Pancreas (tissue), 10 donors: ENCODE data around the gene KRTAP5-4. TPM values are rescaled to one million over a fixed set of nuclear protein-coding genes. Genes with fewer than 3 reads are reported as not detected.
A peak's percentile ranks its signal among the peaks of the same experiment; 100 is the strongest.

ENCODE experiments used
- ATAC-seq, 4 donors: fragments of 200-7000 bp; cut with Tn5 transposase; one replicate each; pipeline versions ENCODE4 v1.8.0 to v1.9.1; 2020; ENCODE audit warnings: mild to moderate bottlenecking in 4 of 4, moderate library complexity in 4 of 4
- DNase-seq, 6 donors: peaks; one replicate each; pipeline ENCODE4 v3.0.0-alpha.2; 2020
- FAIRE-seq: peaks from 2 replicates; lab custom pipeline; 2012; peaks lifted over from hg19 to GRCh38; lab: Jason Lieb, UNC
- H3K27ac ChIP-seq, 4 donors: fragments of 200-600 bp; sonication (generic); 1 replicate in 3 of 4; 2 replicates in 1 of 4; pipeline versions ENCODE4 v1.5.0 to v1.8.0; 2020
- H3K27me3 ChIP-seq, 4 donors: fragments of 200-600 bp; one replicate each; pipeline ENCODE4 v1.8.0; 2021
- H3K36me3 ChIP-seq, 3 donors: fragments of 200-600 bp; sonication (generic) in 1 of 3; one replicate each; pipeline versions ENCODE4 v1.5.0 to v1.8.0; 2020 to 2021
- H3K4me1 ChIP-seq, 3 donors: fragments of 200-600 bp; one replicate each; pipeline ENCODE4 v1.8.0; 2021
- H3K4me3 ChIP-seq, 4 donors: fragments of 200-600 bp; sonication (generic) in 2 of 4; one replicate each; pipeline versions ENCODE4 v1.5.0 to v1.8.0; 2020 to 2021
- H3K9me3 ChIP-seq, 4 donors: fragments of 200-600 bp; one replicate each; pipeline ENCODE4 v1.8.0; 2021
- CTCF ChIP-seq, 4 donors: fragments of 200-600 bp; sonication (generic) in 3 of 4; IDR thresholded peaks; one replicate each; pipeline versions ENCODE4 v1.5.0 to v1.8.0; 2021; ENCODE audit warnings: antibody characterized with exemption in 4 of 4
- WGBS, 2 donors: extraction: QIAGEN DNeasy Blood & Tissue Kit; methylation state at CpG; one replicate each; pipeline ENCODE4 v1.1.7; 2013; 5-methylcytosine and 5-hydroxymethylcytosine counted together
- intact Hi-C, 3 donors: fragments of 100-400 bp; cut with DNase I; formaldehyde crosslinking; loops; one replicate each; pipeline versions ENCODE4 v1.11.1 to v1.14.2; 2022
- polyA plus RNA-seq, 2 donors: library from polyadenylated mRNA; stranded (reverse); fragments of 200-250 nt; gene quantifications; one replicate each; pipeline ENCODE4 v1.2.3, GENCODE V29; 2013
- total RNA-seq, 6 donors: library from RNA; stranded (reverse); fragmentation: NEBNext Ultra II Directional in 4 of 6; extraction: Animal tissue kit (Norgen Biotek cat#: 25700) in 4 of 6; gene quantifications; one replicate each; pipeline versions ENCODE4 v1.2.1 to v1.2.4, GENCODE V29; 2021 to 2023
- donor health status: healthy with polysubstance abuse.
- donor health status: DM: no; HTN: no; CAD: no; lungs with moderate emphysema.
- donor health status: DM: no; HTN: no; CAD: no.
- donor health status: control.
- donor health status: control.
- donor health status: Bipolar disorder and iron deficiency.
- donor health status: DM: yes; HTN: yes; CAD: no.
- donor health status: DM: no; HTN: no; CAD: no.
- donor health status: DM: no; HTN: no; CAD: no.
- donor health status: DM: yes; HTN: yes; CAD: no.

KRTAP5-4 gene
- total and polyA plus RNA-seq, 8 donors: not detected

- DNase-seq: no peak
These were observed 8.3 kb upstream of the KRTAP5-4 start for GRCh38 chr11:1630271-1630670.

GRCh38 chr11:1629326-1630185, 7.6 kb upstream of the KRTAP5-4 start, which contains the start of gene KRTAP5-5:
Gene KRTAP5-5 (plus strand): TSS chr11:1629775. CDS start chr11:1629841, 66 bp downstream.
- no peak for TF ChIP-seq CTCF (IDR thresholded peaks at IDR 0.05)
- Histone ChIP-seq H3K9me3 (no peaks in the 10 kb centered on the region), H3K36me3 (no peaks in the 10 kb centered on the region), H3K27ac (no peak within 1 kb of the TSS), H3K4me1 (peaks cover 0 to 4% (median 0%) of the 10 kb centered on the region in 3 donors), H3K27me3 (no peaks in the 10 kb centered on the region), H3K4me3 (no peak within 1 kb of the TSS)
- FAIRE-seq (no peak), DNase-seq (no peak), ATAC-seq (no peak)
- 76 to 82% methylated on average over 21 to 24 of the region's 26 CpGs for WGBS, 2 donors
- intact Hi-C loops: loop anchor here in 1 of 3 donors (5.0 kb wide), 1 partner anchor 82 kb away; no protein-coding TSS in a partner anchor

More at GRCh38 chr11:1630271-1630670, 8.3 kb upstream of the KRTAP5-4 start:
- Histone ChIP-seq H3K27me3 (no peaks in the 10 kb centered on the region), H3K4me1 (peaks cover 0 to 4% (median 0%) of the 10 kb centered on the region in 3 donors), H3K27ac (no peak overlapping the region), H3K36me3 (no peaks in the 10 kb centered on the region), H3K4me3 (no peak overlapping the region), H3K9me3 (no peaks in the 10 kb centered on the region)
- ATAC-seq (no peak), FAIRE-seq (no peak)
- WGBS, 2 donors: 66 to 77% methylated on average over 2 of the region's 2 CpGs
- intact Hi-C loops: no loop called here
- no peak for TF ChIP-seq CTCF (IDR thresholded peaks at IDR 0.05)

GRCh38 chr11:1628506-1629325, 6.8 kb upstream of the KRTAP5-4 start:
- DNase-seq: peak in 5 of 6 donors; percentile 34 to 91 (median 69)
- 26 to 28% methylated on average over 35 of the region's 35 CpGs for WGBS, 2 donors
- H3K4me3 ChIP-seq: no peak overlapping the region
- peak; percentile 88 to 97 (median 93) for TF ChIP-seq CTCF (IDR thresholded peaks at IDR 0.05)
- H3K9me3 ChIP-seq: no peaks in the 10 kb centered on the region
- no peak overlapping the region for H3K27ac ChIP-seq
- intact Hi-C loops: loop anchor here in 1 of 3 donors (5.0 kb wide), 1 partner anchor 81 kb away; no protein-coding TSS in a partner anchor
- H3K36me3 ChIP-seq: no peaks in the 10 kb centered on the region
- peaks cover 0 to 4% (median 0%) of the 10 kb centered on the region in 3 donors for H3K4me1 ChIP-seq
- no peak for FAIRE-seq
- peak; percentile 53 to 92 (median 80) for ATAC-seq
- no peaks in the 10 kb centered on the region for H3K27me3 ChIP-seq

- FAIRE-seq (no peak), ATAC-seq (no peak), DNase-seq (peak in 1 of 6 donors; percentile 37)
- Histone ChIP-seq H3K36me3 (no peaks in the 10 kb centered on the region), H3K27ac (no peak overlapping the region), H3K4me3 (no peak overlapping the region), H3K9me3 (no peaks in the 10 kb centered on the region), H3K27me3 (no peaks in the 10 kb centered on the region), H3K4me1 (no peaks in the 10 kb centered on the region)
- intact Hi-C loops: loop anchor here in 1 of 3 donors (5.0 kb wide), 1 partner anchor 78 kb away; no protein-coding TSS in a partner anchor
- no peak for TF ChIP-seq CTCF (IDR thresholded peaks at IDR 0.05)
- WGBS, 2 donors: 70 to 73% methylated on average over 13 of the region's 13 CpGs
These were observed 3.6 kb upstream of the KRTAP5-4 start for GRCh38 chr11:1625541-1625940.
